HG02588 (cell line): ENCODE data around the gene ACY1.
"Not testable (repeated sequence)": the region's sequence is repeated elsewhere in the genome, so short reads cannot be mapped to it uniquely, and the experiment has no call there.

Source experiments
- ATAC-seq: cut with Tn5 transposase; IDR thresholded peaks from one replicate; pipeline ENCODE4 v1.9.1; 2021; ENCODE audit warnings: mild to moderate bottlenecking, moderate library complexity; ENCODE audit not compliant: unreplicated experiment

ACY1 gene

GRCh38 chr3:52023860-52024764 is 40.8 kb downstream of the ACY1 start:
- no peak for ATAC-seq

GRCh38 chr3:52024765-52025452 is 41.6 kb downstream of the ACY1 start:
- no peak for ATAC-seq

- no peak for ATAC-seq
These were observed 42.1 kb downstream of the ACY1 start for GRCh38 chr3:52025453-52025852.

- ATAC-seq = no peak
These were observed 42.7 kb downstream of the ACY1 start for GRCh38 chr3:52026041-52026440.

GRCh38 chr3:52028572-52028971 is 45.2 kb downstream of the ACY1 start:
- ATAC-seq = no peak

- no peak for ATAC-seq
These were observed 45.7 kb downstream of the ACY1 start for GRCh38 chr3:52029053-52029452.

- no peak for ATAC-seq
These were observed 46.2 kb downstream of the ACY1 start for GRCh38 chr3:52029535-52029934.

DNA sequence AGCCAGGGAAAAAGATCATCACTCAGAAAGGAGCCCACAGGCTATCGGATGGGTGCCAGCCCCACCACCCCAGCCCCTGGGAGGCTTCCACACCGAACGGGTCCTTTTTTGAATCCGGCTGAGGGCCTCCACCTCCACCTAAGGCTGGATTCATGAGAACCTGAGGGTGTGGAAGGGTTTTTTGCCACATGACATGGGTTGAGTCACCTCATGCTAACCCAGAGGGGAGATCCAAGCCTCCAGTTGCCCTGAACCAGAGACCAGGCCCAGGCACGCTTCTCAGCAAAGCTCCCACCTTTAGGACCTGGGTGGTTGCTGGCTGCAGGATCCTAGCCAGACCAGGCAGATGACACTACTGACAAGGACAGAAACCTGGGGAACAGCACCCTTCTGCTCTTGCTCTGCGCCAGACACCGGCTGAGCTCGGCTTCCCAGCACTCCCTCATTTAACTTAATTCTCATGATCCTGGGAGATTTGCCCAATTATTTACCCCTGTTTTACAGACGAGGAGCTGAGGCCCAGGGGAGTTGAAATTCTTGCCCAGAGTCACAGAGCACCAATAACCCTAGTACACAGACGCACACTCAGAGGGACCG is 47.5 kb downstream of the ACY1 start:
- no peak for ATAC-seq

GRCh38 chr3:52031896-52032295 is 48.6 kb downstream of the ACY1 start:
- no peak for ATAC-seq

DNA sequence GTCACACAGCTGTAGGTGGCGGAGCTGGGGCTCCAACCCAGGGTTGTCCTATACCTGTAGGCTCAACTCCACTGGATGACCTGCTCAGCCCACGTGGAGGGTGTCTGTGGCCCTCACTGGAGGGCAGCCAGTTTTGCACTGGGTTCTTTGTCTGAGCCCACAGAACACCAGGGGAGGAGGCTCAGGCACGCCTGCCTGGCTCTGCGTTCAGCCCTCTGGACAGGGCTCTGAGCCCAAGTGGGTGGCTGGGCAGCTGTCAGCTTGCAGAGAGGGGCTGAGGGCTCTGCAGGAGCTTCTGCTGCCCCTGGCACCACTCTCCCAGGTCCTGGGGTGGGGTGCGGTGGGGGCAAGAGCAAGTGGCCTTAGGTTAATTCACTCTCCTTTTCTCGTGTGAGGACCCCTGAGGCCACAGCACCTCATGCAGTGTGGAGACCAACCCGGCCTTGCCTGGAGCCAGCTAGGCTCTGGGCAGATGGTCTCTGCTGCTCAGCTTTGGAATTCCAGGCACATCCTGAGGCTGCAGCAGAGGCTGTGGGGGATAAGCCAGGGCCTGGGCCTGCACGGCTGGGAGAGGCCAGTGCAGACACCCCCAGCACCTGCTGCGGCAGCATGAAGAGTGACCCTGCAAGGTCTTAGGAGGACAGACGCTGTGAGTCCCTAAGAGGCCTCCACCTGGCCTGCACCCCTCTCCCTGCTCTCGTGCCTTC is 49.5 kb downstream of the ACY1 start:
- ATAC-seq = no peak

DNA sequence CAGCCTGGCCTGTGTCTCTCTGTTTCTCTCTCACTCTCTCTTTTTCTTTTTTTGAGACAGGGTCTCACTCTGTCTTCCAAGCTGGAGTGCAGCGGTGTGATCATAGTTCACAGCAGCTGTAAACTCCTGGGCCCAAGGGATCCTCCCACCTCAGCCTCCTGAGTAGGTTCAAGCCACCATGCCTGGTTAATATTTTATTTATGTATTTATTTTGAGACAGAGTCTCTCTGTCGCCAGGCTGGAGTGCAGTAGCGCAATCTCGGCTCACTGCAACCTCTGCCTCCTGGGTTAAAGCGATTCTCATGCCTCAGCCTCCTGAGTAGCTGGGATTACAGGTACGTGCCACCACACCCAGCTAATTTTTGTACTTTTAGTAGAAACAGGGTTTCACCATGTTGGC is 50.4 kb downstream of the ACY1 start:
- not testable (repeated sequence) for ATAC-seq

DNA sequence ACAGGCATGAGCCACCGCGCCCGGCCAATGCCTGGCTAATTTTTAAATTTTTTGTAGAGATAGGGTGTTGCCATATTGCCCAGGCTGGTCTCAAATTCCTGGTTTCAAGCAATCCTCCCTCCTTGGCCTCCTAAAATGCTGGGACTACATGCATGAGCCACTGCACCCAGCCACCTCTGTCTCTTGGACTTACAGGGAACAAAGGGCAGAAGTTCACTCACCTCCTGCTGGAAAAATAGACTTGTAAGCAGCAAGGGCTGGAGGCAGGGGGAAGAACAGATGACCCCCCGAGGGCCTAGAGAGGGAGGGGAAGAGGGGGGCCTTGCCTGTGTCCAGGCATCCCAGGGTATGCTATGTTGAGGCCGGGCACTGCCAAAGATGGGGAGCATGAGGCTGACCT is 50.9 kb downstream of the ACY1 start:
- no peak for ATAC-seq

DNA sequence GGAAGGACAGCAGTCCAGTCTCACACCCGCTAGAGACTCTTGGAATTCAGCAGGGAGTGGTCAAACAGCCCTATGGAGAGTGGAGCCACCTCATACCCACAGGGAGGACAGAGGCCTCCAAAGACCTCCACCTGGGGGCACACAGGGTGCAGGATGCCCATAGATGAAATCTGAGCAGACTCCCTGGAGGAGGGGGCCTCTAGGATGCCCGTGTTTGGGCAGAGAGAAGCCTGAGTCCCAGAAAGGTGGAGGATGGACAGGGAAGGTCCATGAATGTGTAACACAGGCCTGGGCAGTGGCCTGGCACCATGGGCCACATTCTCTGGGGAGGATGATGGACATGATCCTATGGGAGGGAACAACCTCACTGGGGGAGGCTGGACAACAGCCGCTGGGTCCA is 51.3 kb downstream of the ACY1 start:
- ATAC-seq = no peak

GRCh38 chr3:52036222-52036694 is 52.9 kb downstream of the ACY1 start:
- peak; percentile 73 for ATAC-seq

DNA sequence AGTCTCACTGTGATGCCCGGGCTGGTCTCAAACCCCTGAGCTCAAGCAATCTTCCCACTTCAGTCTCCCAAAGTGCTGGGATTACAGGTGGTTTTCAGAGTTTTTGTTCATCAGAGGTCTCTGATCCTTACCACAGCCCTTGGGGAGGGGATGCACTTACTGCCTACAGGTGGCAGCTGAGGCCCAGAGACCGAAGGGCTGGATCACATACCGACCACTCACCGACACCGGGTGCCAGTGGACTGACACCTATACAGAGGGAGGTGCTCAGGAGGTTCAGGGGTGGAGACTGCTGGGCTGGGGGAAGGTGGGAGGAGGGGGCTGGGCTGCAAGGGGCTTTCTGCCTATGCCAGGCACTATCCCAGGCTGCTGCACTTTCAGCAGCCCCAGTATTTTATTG is 53.5 kb downstream of the ACY1 start:
- no peak for ATAC-seq

- no peak for ATAC-seq
These were observed 54.0 kb downstream of the ACY1 start for GRCh38 chr3:52037291-52037690.

- ATAC-seq = no peak
These were observed 54.9 kb downstream of the ACY1 start for GRCh38 chr3:52038227-52038626.
